Liver (tissue), 9 donors: Measurements from ENCODE around the gene SIGLEC10. TPM values are rescaled to one million over a fixed set of nuclear protein-coding genes. Genes with fewer than 3 reads are reported as not detected.
"Not testable (repeated sequence)": the region's sequence is repeated elsewhere in the genome, so short reads cannot be mapped to it uniquely, and the experiment has no call there.

Experiments
- DNase-seq: peaks from one replicate; pipeline ENCODE4 v3.0.0-alpha.2; 2017; ENCODE audit warnings: low spot score
- H3K27ac ChIP-seq, 2 donors: one replicate each; pipeline ENCODE4 v1.7.0; 2013; ENCODE audit warnings: inconsistent platforms in 2 of 2, low read length in 2 of 2, control low read depth in 1 of 2, low read depth in 1 of 2, mild to moderate bottlenecking in 1 of 2
- H3K27me3 ChIP-seq, 4 donors: one replicate each; pipeline versions ENCODE4 v1.6.1 to v1.7.0; 2013; ENCODE audit warnings: low read length in 3 of 4, inconsistent platforms in 1 of 4, mild to moderate bottlenecking in 1 of 4, moderate library complexity in 1 of 4; ENCODE audit not compliant: control insufficient read depth in 4 of 4, insufficient read depth in 4 of 4
- H3K36me3 ChIP-seq, 4 donors: one replicate each; pipeline versions ENCODE4 v1.6.1 to v1.7.0; 2013; ENCODE audit warnings: low read length in 3 of 4, mild to moderate bottlenecking in 3 of 4, low read depth in 1 of 4, moderate library complexity in 1 of 4; ENCODE audit not compliant: control insufficient read depth in 4 of 4, insufficient read depth in 3 of 4
- H3K4me1 ChIP-seq, 4 donors: one replicate each; pipeline versions ENCODE4 v1.6.1 to v1.7.0; 2013; ENCODE audit warnings: low read length in 3 of 4, mild to moderate bottlenecking in 3 of 4, moderate library complexity in 1 of 4; ENCODE audit not compliant: control insufficient read depth in 4 of 4, insufficient read depth in 4 of 4
- H3K4me3 ChIP-seq, 3 donors: one replicate each; pipeline versions ENCODE4 v1.6.1 to v1.7.0; 2013; ENCODE audit warnings: low read length in 3 of 3, control low read depth in 1 of 3, low read depth in 1 of 3, mild to moderate bottlenecking in 1 of 3
- H3K9ac ChIP-seq, 2 donors: one replicate each; pipeline ENCODE4 v1.7.0; 2013; ENCODE audit warnings: low read length in 2 of 2, mild to moderate bottlenecking in 2 of 2, moderate library complexity in 2 of 2, control low read depth in 1 of 2, low read depth in 1 of 2
- H3K9me3 ChIP-seq, 4 donors: one replicate each; pipeline versions ENCODE4 v1.6.1 to v1.7.0; 2013; ENCODE audit warnings: low read length in 3 of 4; ENCODE audit not compliant: control insufficient read depth in 4 of 4
- EGR1 ChIP-seq, 2 donors: IDR thresholded peaks; 2 replicates each; pipeline ENCODE4 v1.6.1; 2016 to 2018; ENCODE audit warnings: antibody characterized with exemption in 2 of 2, low read depth in 2 of 2
- FOXA1 ChIP-seq: IDR thresholded peaks from 2 replicates; pipeline ENCODE4 v1.6.1; 2016; ENCODE audit warnings: antibody characterized with exemption
- FOXA2 ChIP-seq: IDR thresholded peaks from 2 replicates; pipeline ENCODE4 v1.6.1; 2016; ENCODE audit warnings: antibody characterized with exemption
- GABPA ChIP-seq, 2 donors: IDR thresholded peaks in 1 of 2; conservative IDR thresholded peaks in 1 of 2; 2 replicates each; pipeline ENCODE4 v1.6.1; 2016; ENCODE audit warnings: antibody characterized with exemption in 2 of 2, mild to moderate bottlenecking in 1 of 2, moderate library complexity in 1 of 2
- HNF4A ChIP-seq, 2 donors: conservative IDR thresholded peaks; 2 replicates each; pipeline ENCODE4 v1.6.1; 2016; ENCODE audit warnings: antibody characterized with exemption in 2 of 2, mild to moderate bottlenecking in 2 of 2
- JUND ChIP-seq, 2 donors: IDR thresholded peaks; 2 replicates each; pipeline ENCODE4 v1.6.1; 2016; ENCODE audit warnings: antibody characterized with exemption in 2 of 2
- NR2F2 ChIP-seq: IDR thresholded peaks from 2 replicates; pipeline ENCODE4 v1.6.1; 2016; ENCODE audit warnings: antibody characterized with exemption
- RAD21 ChIP-seq, 2 donors: IDR thresholded peaks; 2 replicates each; pipeline ENCODE4 v1.6.1; 2016; ENCODE audit warnings: antibody characterized with exemption in 2 of 2, mild to moderate bottlenecking in 2 of 2
- RXRA ChIP-seq, 2 donors: IDR thresholded peaks; 2 replicates each; pipeline ENCODE4 v1.6.1; 2017 to 2018; ENCODE audit warnings: antibody characterized with exemption in 2 of 2, mild to moderate bottlenecking in 1 of 2
- SP1 ChIP-seq: IDR thresholded peaks from 2 replicates; pipeline ENCODE4 v1.6.1; 2018; ENCODE audit warnings: antibody characterized with exemption, mild to moderate bottlenecking
- TAF1 ChIP-seq: conservative IDR thresholded peaks from 2 replicates; pipeline ENCODE4 v1.6.1; 2016; ENCODE audit warnings: antibody characterized with exemption, mild to moderate bottlenecking
- whole genome bisulfite sequencing: extraction: QIAGEN DNeasy Blood & Tissue Kit; methylation state at CpG from one replicate; pipeline ENCODE4 v1.1.7; 2013; 5-methylcytosine and 5-hydroxymethylcytosine counted together
- polyA plus RNA-seq, 2 donors: library from polyadenylated mRNA; stranded (reverse) in 1 of 2; unstranded in 1 of 2; fragments of 200-250 nt in 1 of 2; fragments of >200 nt in 1 of 2; fragmentation: Nextera tagmentation in 1 of 2; extraction: Ambion mirVana in 1 of 2; gene quantifications; one replicate each; pipeline versions ENCODE4 v1.2.1 to v1.2.3, GENCODE V29; 2013 to 2015
- total RNA-seq, 2 donors: library from RNA; depleted of rRNA; stranded (reverse); fragments of >200 nt; gene quantifications; one replicate each; pipeline ENCODE4 v1.2.3, GENCODE V29; 2014
- TF ChIP-seq, protein P1 (sequence below): IDR thresholded peaks from 2 replicates; pipeline ENCODE4 v1.6.1; 2016; ENCODE audit warnings: antibody characterized with exemption
- TF ChIP-seq, protein P2 (sequence below): IDR thresholded peaks from 2 replicates; pipeline ENCODE4 v1.6.1; 2016; ENCODE audit warnings: antibody characterized with exemption
- TF ChIP-seq, protein P3 (sequence below): IDR thresholded peaks from 2 replicates; pipeline ENCODE4 v1.6.1; 2016; ENCODE audit warnings: antibody characterized with exemption
- TF ChIP-seq, protein P4 (sequence below): fragments of 150-350 bp; IDR thresholded peaks from 2 replicates; pipeline ENCODE4 v1.5.1; 2017; ENCODE audit warnings: improper control_type of control experiment, low read depth, low read length; ENCODE audit not compliant: missing input control
- TF ChIP-seq, protein P5 (sequence below): IDR thresholded peaks from 2 replicates; pipeline ENCODE4 v1.6.1; 2016; ENCODE audit warnings: antibody characterized with exemption, mild to moderate bottlenecking
- donor health status: healthy.
- donor health status: healthy.
- donor health status: healthy.
- donor health status: healthy.
- donor health status: healthy.

The SIGLEC10 gene
- total and polyA plus RNA-seq, 4 donors = 1.7 to 8.4 (median 6.5) TPM

DNA sequence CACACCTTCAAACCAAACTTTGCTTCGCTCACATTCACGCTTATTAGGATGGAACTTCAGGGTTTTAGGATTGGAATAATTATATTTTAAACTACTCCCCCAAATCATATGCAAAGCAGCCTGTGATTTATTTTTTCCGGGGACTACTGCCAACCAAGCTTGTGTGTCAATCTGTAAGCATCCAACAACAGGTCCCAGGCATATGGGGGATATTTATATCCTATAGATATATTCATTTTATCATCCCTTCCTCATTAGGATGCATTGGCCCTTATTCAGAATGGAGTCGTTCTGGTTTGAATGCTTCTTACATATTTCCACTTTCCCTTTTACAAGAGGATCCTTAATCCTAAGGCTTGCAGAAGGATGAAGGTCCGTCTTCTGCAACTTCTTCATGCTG, 18.2 kb downstream of the SIGLEC10 start (continued):
- TF ChIP-seq, protein P1, sequence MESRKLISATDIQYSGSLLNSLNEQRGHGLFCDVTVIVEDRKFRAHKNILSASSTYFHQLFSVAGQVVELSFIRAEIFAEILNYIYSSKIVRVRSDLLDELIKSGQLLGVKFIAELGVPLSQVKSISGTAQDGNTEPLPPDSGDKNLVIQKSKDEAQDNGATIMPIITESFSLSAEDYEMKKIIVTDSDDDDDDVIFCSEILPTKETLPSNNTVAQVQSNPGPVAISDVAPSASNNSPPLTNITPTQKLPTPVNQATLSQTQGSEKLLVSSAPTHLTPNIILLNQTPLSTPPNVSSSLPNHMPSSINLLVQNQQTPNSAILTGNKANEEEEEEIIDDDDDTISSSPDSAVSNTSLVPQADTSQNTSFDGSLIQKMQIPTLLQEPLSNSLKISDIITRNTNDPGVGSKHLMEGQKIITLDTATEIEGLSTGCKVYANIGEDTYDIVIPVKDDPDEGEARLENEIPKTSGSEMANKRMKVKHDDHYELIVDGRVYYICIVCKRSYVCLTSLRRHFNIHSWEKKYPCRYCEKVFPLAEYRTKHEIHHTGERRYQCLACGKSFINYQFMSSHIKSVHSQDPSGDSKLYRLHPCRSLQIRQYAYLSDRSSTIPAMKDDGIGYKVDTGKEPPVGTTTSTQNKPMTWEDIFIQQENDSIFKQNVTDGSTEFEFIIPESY = no peak
- TF ChIP-seq EGR1 (IDR thresholded peaks at IDR 0.05; ENCODE audit: low read depth in 2 of 2) = no peak
- no peak for TF ChIP-seq FOXA1
- TF ChIP-seq, protein P2, sequence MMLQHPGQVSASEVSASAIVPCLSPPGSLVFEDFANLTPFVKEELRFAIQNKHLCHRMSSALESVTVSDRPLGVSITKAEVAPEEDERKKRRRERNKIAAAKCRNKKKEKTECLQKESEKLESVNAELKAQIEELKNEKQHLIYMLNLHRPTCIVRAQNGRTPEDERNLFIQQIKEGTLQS = no peak
- TF ChIP-seq, protein P3, sequence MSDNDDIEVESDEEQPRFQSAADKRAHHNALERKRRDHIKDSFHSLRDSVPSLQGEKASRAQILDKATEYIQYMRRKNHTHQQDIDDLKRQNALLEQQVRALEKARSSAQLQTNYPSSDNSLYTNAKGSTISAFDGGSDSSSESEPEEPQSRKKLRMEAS = no peak
- TF ChIP-seq TAF1 = no peak
- TF ChIP-seq RXRA (IDR thresholded peaks at IDR 0.05) = no peak
- TF ChIP-seq HNF4A (conservative IDR thresholded peaks at IDR 0.05) = no peak
- no peak for TF ChIP-seq GABPA (IDR thresholded peaks at IDR 0.05 in 1 of 2, conservative IDR thresholded peaks at IDR 0.05 in 1 of 2)
- no peak for TF ChIP-seq FOXA2
- TF ChIP-seq NR2F2 = no peak
- no peak for TF ChIP-seq JUND (IDR thresholded peaks at IDR 0.05)

DNA sequence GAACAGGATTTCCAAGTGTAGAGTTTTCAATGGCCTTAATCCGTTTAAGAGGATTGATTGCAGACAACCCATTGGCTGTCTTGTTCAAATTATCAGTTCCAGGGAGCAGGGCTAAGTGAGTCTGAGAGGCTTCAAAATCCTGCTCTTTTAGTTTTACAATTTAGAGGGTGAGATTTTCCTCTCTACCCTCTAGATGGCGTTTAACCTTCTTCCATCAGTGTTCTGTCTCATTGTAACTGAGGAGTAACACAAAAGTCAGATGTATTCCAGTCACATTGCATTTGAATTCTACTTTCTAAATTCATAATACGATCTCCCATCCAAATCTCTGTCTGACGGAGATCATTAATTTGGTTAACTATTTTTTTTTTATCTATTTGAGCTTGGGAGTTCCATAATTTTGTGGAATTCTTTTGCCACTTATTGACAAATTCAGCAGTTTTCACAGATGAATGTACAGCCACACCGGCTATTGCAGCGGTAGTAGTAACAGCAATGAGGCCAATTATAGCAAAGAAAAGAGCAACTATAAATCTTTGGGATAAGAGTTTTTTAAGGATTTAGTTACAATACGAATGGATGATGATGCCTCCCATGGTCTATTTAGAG, 19.2 kb downstream of the SIGLEC10 start:
- no peak overlapping the region for H3K4me3 ChIP-seq
- no peaks in the 10 kb centered on the region for H3K36me3 ChIP-seq
- 44% methylated on average over 7 of the region's 7 CpGs for WGBS
- TF ChIP-seq RAD21 (IDR thresholded peaks at IDR 0.05) (peak; percentile 62 to 78), SP1 (no peak), HNF4A (conservative IDR thresholded peaks at IDR 0.05) (no peak)
- TF ChIP-seq, protein P1 = no peak
- TF ChIP-seq, protein P4, sequence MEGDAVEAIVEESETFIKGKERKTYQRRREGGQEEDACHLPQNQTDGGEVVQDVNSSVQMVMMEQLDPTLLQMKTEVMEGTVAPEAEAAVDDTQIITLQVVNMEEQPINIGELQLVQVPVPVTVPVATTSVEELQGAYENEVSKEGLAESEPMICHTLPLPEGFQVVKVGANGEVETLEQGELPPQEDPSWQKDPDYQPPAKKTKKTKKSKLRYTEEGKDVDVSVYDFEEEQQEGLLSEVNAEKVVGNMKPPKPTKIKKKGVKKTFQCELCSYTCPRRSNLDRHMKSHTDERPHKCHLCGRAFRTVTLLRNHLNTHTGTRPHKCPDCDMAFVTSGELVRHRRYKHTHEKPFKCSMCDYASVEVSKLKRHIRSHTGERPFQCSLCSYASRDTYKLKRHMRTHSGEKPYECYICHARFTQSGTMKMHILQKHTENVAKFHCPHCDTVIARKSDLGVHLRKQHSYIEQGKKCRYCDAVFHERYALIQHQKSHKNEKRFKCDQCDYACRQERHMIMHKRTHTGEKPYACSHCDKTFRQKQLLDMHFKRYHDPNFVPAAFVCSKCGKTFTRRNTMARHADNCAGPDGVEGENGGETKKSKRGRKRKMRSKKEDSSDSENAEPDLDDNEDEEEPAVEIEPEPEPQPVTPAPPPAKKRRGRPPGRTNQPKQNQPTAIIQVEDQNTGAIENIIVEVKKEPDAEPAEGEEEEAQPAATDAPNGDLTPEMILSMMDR = peak; percentile 39
- TF ChIP-seq, protein P2 = no peak
- TF ChIP-seq, protein P5, sequence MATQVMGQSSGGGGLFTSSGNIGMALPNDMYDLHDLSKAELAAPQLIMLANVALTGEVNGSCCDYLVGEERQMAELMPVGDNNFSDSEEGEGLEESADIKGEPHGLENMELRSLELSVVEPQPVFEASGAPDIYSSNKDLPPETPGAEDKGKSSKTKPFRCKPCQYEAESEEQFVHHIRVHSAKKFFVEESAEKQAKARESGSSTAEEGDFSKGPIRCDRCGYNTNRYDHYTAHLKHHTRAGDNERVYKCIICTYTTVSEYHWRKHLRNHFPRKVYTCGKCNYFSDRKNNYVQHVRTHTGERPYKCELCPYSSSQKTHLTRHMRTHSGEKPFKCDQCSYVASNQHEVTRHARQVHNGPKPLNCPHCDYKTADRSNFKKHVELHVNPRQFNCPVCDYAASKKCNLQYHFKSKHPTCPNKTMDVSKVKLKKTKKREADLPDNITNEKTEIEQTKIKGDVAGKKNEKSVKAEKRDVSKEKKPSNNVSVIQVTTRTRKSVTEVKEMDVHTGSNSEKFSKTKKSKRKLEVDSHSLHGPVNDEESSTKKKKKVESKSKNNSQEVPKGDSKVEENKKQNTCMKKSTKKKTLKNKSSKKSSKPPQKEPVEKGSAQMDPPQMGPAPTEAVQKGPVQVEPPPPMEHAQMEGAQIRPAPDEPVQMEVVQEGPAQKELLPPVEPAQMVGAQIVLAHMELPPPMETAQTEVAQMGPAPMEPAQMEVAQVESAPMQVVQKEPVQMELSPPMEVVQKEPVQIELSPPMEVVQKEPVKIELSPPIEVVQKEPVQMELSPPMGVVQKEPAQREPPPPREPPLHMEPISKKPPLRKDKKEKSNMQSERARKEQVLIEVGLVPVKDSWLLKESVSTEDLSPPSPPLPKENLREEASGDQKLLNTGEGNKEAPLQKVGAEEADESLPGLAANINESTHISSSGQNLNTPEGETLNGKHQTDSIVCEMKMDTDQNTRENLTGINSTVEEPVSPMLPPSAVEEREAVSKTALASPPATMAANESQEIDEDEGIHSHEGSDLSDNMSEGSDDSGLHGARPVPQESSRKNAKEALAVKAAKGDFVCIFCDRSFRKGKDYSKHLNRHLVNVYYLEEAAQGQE = no peak
- H3K27ac ChIP-seq = no peak overlapping the region
- H3K9ac ChIP-seq = no peak overlapping the region
- H3K27me3 ChIP-seq = no peaks in the 10 kb centered on the region
- H3K9me3 ChIP-seq = peaks cover 0 to 12% (median 5%) of the 10 kb centered on the region in 4 donors
- H3K4me1 ChIP-seq = peaks cover 2 to 8% (median 5%) of the 10 kb centered on the region in 4 donors
- no peak for DNase-seq

DNA sequence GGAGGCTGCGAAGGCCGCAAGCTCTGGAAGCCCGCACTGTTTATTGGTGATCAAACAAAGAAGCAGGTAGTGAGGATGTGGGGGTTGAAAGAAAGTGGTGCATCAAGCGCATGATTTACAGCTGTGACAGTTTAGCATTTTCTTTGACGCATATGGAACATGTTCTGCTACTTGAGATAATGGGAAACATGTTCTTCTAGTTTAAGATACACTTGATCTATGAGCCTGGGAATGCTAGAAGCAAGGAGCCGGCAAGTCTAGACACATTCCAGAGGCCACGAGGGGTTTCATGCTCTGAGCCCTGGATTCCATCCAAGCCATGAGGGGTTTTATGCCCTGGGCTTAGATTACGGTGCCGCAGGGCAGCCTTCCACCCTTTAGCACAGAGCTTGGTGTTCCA, 20.0 kb downstream of the SIGLEC10 start:
- not testable (repeated sequence) for H3K36me3 ChIP-seq, H3K4me3 ChIP-seq, H3K9me3 ChIP-seq, H3K27me3 ChIP-seq, H3K4me1 ChIP-seq, H3K27ac ChIP-seq, DNase-seq, H3K9ac ChIP-seq
- WGBS = 88% methylated on average over 9 of the region's 9 CpGs
